Gastrocnemius medialis (tissue), 4 donors: ENCODE measurements around the gene BPIFB2.

ENCODE experiments used
- CTCF ChIP-seq, 5 experiments: fragments of 450-650 bp in 3 of 5; fragments of 200-600 bp in 2 of 5; sonication (generic) in 2 of 5; IDR thresholded peaks in 4 of 5; conservative IDR thresholded peaks in 1 of 5; 1 replicate in 4 of 5; 2 replicates in 1 of 5; pipeline ENCODE4 v1.5.1; 2016 to 2019; ENCODE audit warnings: antibody characterized with exemption in 5 of 5, mild to moderate bottlenecking in 3 of 5, moderate library complexity in 3 of 5
- POLR2A ChIP-seq, 2 donors: fragments of 450-650 bp; IDR thresholded peaks; one replicate each; pipeline ENCODE4 v1.6.1; 2017; ENCODE audit warnings: antibody characterized with exemption in 2 of 2, mild to moderate bottlenecking in 2 of 2, moderate library complexity in 2 of 2

GRCh38 chr20:32986331-32986966 is 21.1 kb upstream of the BPIFB2 start:
- no peak for TF ChIP-seq POLR2A (IDR thresholded peaks at IDR 0.05)
- TF ChIP-seq CTCF (IDR thresholded peaks at IDR 0.05 in 4 of 5, conservative IDR thresholded peaks at IDR 0.05 in 1 of 5), result no peak
